Fibroblast of lung (primary cell): Measurements from ENCODE around the gene GNPTAB. TPM values are rescaled to one million over a fixed set of nuclear protein-coding genes. Genes with fewer than 3 reads are reported as not detected.

Experiments
- DNase-seq, 2 donors: peaks; one replicate each; pipeline versions ENCODE4 v3.0.0 to v3.0.0-alpha.2; 2010; ENCODE audit warnings: low read depth in 2 of 2
- H2AFZ ChIP-seq: 2 replicates; pipeline ENCODE4 v1.5.1; 2012; ENCODE audit warnings: low read length, control low read depth, inconsistent platforms
- H3K27ac ChIP-seq: 2 replicates; pipeline ENCODE4 v1.5.1; 2011; ENCODE audit warnings: low read length, control low read depth; ENCODE audit not compliant: insufficient read depth
- H3K27me3 ChIP-seq: 2 replicates; pipeline ENCODE4 v1.5.1; 2011; ENCODE audit warnings: mild to moderate bottlenecking, low read length; ENCODE audit not compliant: control insufficient read depth, insufficient read depth
- H3K36me3 ChIP-seq: 2 replicates; pipeline ENCODE4 v1.5.1; 2011; ENCODE audit warnings: low read length; ENCODE audit not compliant: control insufficient read depth, insufficient read depth
- H3K4me1 ChIP-seq: 2 replicates; pipeline ENCODE4 v1.5.1; 2011; ENCODE audit warnings: low read length; ENCODE audit not compliant: control insufficient read depth, insufficient read depth; ENCODE audit errors: extremely low read depth
- H3K4me2 ChIP-seq: 2 replicates; pipeline ENCODE4 v1.5.1; 2011; ENCODE audit warnings: low read length, control low read depth; ENCODE audit not compliant: insufficient read depth; ENCODE audit errors: extremely low read depth
- H3K4me3 ChIP-seq, 4 experiments: fragments of 200-600 bp in 1 of 4; sonication (generic) in 1 of 4; replicated peaks in 1 of 4; 2 replicates each; pipeline ENCODE4 v1.5.1; 2011 to 2016; ENCODE audit warnings: low read length in 4 of 4, low read depth in 3 of 4, mild to moderate bottlenecking in 3 of 4, control low read depth in 2 of 4, inconsistent platforms in 1 of 4, mixed read lengths in 1 of 4; ENCODE audit not compliant: insufficient read depth in 1 of 4; ENCODE audit errors: control extremely low read depth in 1 of 4
- H3K79me2 ChIP-seq: 2 replicates; pipeline ENCODE4 v1.5.1; 2012; ENCODE audit warnings: mild to moderate bottlenecking, low read length, inconsistent platforms; ENCODE audit not compliant: control insufficient read depth, insufficient read depth
- H3K9ac ChIP-seq: 2 replicates; pipeline ENCODE4 v1.5.1; 2011; ENCODE audit warnings: mild to moderate bottlenecking, low read length, control low read depth; ENCODE audit not compliant: insufficient read depth
- H3K9me3 ChIP-seq: 2 replicates; pipeline ENCODE4 v1.5.1; 2012; ENCODE audit warnings: low read depth, low read length; ENCODE audit not compliant: control insufficient read depth, insufficient read depth
- H4K20me1 ChIP-seq: 2 replicates; pipeline ENCODE4 v1.5.1; 2011; ENCODE audit warnings: low read length; ENCODE audit not compliant: control insufficient read depth, insufficient read depth; ENCODE audit errors: extremely low read depth
- EZH2 ChIP-seq: IDR thresholded peaks from 2 replicates; pipeline ENCODE4 v1.5.1; 2012; ENCODE audit warnings: low read length, control low read depth, mild to moderate bottlenecking; ENCODE audit errors: missing control alignments
- polyA plus RNA-seq, 2 donors: library from polyadenylated mRNA; depleted of rRNA in 1 of 2; stranded (reverse) in 1 of 2; unstranded in 1 of 2; fragments of >200 nt; gene quantifications; 2 replicates each; pipeline ENCODE4 v1.2.1, GENCODE V29; 2011 to 2012; ENCODE audit warnings: missing spikeins in 1 of 2
- total RNA-seq: library from RNA; depleted of rRNA; stranded (reverse); fragments of >200 nt; gene quantifications from 2 replicates; pipeline ENCODE4 v1.2.1, GENCODE V29; 2014
- TF ChIP-seq, protein P1 (sequence below), 2 donors: IDR thresholded peaks in 1 of 2; conservative IDR thresholded peaks in 1 of 2; 1 replicate in 1 of 2; 2 replicates in 1 of 2; pipeline ENCODE4 v1.5.1; 2011 to 2012; ENCODE audit warnings: low read length in 2 of 2, control low read depth in 1 of 2, inconsistent platforms in 1 of 2, low read depth in 1 of 2, mild to moderate bottlenecking in 1 of 2

Gene GNPTAB
- total and polyA plus RNA-seq, 2 donors (not counting 1 experiment from before 2014, with no cell fraction given), result 49.7 to 58.4 TPM

DNA sequence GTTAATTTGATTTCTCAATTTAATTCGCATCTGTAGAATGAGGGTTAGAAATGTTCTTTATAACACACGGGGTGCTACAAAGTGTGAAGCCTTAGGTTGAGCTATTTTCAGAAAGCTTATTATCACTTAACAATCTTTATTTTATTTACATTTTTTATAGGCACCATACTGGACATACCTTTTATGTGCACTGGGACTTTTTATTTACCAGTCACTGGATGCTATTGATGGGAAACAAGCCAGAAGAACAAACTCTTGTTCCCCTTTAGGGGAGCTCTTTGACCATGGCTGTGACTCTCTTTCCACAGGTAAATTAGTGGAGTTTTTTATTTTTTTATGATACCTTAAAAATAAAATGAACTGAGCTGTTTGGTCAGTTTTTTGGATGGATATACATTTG is 116.8 kb downstream of the GNPTAB start:
- Histone ChIP-seq H3K4me3 (no peak overlapping the region), H3K27me3 (no peaks in the 10 kb centered on the region), H4K20me1 (no peaks in the 10 kb centered on the region), H3K27ac (no peak overlapping the region), H3K36me3 (no peaks in the 10 kb centered on the region), H3K4me1 (no peaks in the 10 kb centered on the region), H3K9ac (no peak overlapping the region), H3K79me2 (no peaks in the 10 kb centered on the region), H3K9me3 (no peaks in the 10 kb centered on the region), H3K4me2 (no peak overlapping the region), H2AFZ (no peak overlapping the region)
- TF ChIP-seq, protein P1, sequence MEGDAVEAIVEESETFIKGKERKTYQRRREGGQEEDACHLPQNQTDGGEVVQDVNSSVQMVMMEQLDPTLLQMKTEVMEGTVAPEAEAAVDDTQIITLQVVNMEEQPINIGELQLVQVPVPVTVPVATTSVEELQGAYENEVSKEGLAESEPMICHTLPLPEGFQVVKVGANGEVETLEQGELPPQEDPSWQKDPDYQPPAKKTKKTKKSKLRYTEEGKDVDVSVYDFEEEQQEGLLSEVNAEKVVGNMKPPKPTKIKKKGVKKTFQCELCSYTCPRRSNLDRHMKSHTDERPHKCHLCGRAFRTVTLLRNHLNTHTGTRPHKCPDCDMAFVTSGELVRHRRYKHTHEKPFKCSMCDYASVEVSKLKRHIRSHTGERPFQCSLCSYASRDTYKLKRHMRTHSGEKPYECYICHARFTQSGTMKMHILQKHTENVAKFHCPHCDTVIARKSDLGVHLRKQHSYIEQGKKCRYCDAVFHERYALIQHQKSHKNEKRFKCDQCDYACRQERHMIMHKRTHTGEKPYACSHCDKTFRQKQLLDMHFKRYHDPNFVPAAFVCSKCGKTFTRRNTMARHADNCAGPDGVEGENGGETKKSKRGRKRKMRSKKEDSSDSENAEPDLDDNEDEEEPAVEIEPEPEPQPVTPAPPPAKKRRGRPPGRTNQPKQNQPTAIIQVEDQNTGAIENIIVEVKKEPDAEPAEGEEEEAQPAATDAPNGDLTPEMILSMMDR (conservative IDR thresholded peaks at IDR 0.05 in 1 of 2, IDR thresholded peaks at IDR 0.05 in 1 of 2; ENCODE audit: low read depth in 1 of 2, low read length in 2 of 2), result no peak
- TF ChIP-seq EZH2, result no peak
- DNase-seq, result no peak

DNA sequence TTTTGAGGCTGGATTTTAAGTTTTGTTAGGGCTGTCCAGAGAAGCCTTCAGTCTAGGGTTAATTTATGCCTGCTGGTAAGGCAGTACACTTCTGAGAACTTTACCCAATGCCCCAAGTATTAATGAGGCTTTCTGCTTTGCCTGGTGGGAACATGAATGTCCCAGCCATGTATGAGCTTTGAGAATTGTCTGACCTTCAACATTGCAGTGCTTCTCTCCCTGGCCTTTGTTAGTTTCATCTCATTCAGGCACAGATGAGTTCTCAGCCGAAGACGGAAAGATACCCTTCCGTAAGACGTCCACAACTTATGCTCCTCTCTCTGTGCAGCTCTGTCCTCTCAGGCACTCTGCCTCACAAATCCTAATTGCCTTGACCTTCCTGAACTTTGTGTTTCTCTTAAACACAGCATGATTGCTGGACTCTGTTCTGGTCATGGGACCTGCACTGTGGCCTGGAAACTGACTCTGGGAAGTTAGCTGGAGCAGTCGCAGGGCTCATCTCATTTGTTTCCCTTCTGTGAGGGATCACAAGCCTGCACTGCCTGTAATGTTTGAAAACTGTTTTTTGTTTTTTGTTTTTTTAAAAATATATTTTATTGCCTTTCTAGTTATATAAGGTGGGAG is 117.6 kb downstream of the GNPTAB start:
- no peak for DNase-seq
- no peaks in the 10 kb centered on the region for H3K36me3 ChIP-seq
- H3K27ac ChIP-seq, result no peak overlapping the region
- H3K79me2 ChIP-seq, result no peaks in the 10 kb centered on the region
- H3K27me3 ChIP-seq, result no peaks in the 10 kb centered on the region
- peak overlapping the region; percentile 60 for H2AFZ ChIP-seq
- no peaks in the 10 kb centered on the region for H3K9me3 ChIP-seq
- no peak overlapping the region for H3K4me3 ChIP-seq
- peak overlapping the region; percentile 34 for H3K4me2 ChIP-seq
- H3K9ac ChIP-seq, result no peak overlapping the region
- no peaks in the 10 kb centered on the region for H3K4me1 ChIP-seq
- TF ChIP-seq, protein P1 (conservative IDR thresholded peaks at IDR 0.05 in 1 of 2, IDR thresholded peaks at IDR 0.05 in 1 of 2; ENCODE audit: low read depth in 1 of 2, low read length in 2 of 2), result no peak
- TF ChIP-seq EZH2, result no peak
- H4K20me1 ChIP-seq, result no peaks in the 10 kb centered on the region

DNA sequence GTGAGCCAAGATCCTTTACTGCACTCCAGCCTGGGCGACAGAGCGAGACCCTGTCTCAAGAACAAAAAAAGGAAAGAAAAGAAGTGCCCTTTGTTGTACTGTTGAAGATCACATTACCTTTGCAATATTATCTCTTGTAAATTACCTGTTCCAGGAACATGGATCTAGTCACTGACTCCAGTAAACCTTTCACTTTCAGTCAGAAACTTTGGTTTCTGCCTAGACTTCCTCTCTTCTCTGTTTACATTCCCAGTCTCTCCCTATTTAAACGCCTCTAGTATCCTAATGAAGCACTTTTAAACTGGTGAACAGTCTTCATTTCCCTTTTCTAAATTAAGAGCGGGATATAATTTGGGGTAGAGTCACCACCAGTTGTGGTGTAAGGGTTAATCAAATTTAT is 120.5 kb downstream of the GNPTAB start:
- no peaks in the 10 kb centered on the region for H3K9me3 ChIP-seq
- H3K36me3 ChIP-seq, result no peaks in the 10 kb centered on the region
- H3K27me3 ChIP-seq, result no peaks in the 10 kb centered on the region
- H3K4me2 ChIP-seq, result no peak overlapping the region
- H3K4me3 ChIP-seq, result no peak overlapping the region
- H4K20me1 ChIP-seq, result no peaks in the 10 kb centered on the region
- no peak for TF ChIP-seq EZH2
- TF ChIP-seq, protein P1 (conservative IDR thresholded peaks at IDR 0.05 in 1 of 2, IDR thresholded peaks at IDR 0.05 in 1 of 2; ENCODE audit: low read depth in 1 of 2, low read length in 2 of 2), result no peak
- H3K9ac ChIP-seq, result no peak overlapping the region
- no peak for DNase-seq
- no peak overlapping the region for H2AFZ ChIP-seq
- no peak overlapping the region for H3K27ac ChIP-seq
- H3K79me2 ChIP-seq, result no peaks in the 10 kb centered on the region
- no peaks in the 10 kb centered on the region for H3K4me1 ChIP-seq
